ENCODE measurements around the gene ATP2C2.

ATP2C2 gene

GRCh38 chr16:84463221-84463620 is 94.9 kb downstream of the ATP2C2 start:
- in situ Hi-C loops (cut with HindIII; ENCODE audit: low sequenced_read_pairs) = loop anchor here (10.0 kb wide), 1 partner anchor 198 kb away; no protein-coding TSS in a partner anchor

DNA sequence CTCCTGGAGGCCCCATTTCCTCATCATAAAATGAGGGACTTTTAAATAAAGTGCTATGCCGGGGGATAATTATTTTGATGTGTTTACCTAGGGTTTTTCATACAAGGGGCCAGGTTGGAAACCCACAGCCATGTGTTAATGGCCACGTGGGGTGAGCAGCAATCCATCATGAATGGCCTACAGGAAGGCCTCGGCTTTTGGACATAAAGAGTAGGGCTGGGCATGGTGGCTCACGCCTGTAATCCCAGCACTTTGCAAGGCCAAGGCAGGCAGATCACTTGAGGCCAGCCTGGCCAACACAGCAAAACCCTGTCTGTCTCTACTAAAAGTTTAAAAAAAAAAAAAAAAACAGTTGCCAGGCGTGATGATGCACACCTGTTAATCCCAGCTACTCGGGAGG is 95.8 kb downstream of the ATP2C2 start:
- in situ Hi-C loops (cut with HindIII; ENCODE audit: low sequenced_read_pairs) = loop anchor here (10.0 kb wide), 1 partner anchor 199 kb away; no protein-coding TSS in a partner anchor

GRCh38 chr16:84465154-84465553 is 96.8 kb downstream of the ATP2C2 start:
- in situ Hi-C loops (cut with HindIII; ENCODE audit: low sequenced_read_pairs) = loop anchor here (10.0 kb wide), 1 partner anchor 200 kb away; no protein-coding TSS in a partner anchor

- in situ Hi-C loops (cut with HindIII; ENCODE audit: low sequenced_read_pairs) = loop anchor here (10.0 kb wide), 1 partner anchor 202 kb away; no protein-coding TSS in a partner anchor
Observed at GRCh38 chr16:84466692-84467091, 98.4 kb downstream of the ATP2C2 start.

DNA sequence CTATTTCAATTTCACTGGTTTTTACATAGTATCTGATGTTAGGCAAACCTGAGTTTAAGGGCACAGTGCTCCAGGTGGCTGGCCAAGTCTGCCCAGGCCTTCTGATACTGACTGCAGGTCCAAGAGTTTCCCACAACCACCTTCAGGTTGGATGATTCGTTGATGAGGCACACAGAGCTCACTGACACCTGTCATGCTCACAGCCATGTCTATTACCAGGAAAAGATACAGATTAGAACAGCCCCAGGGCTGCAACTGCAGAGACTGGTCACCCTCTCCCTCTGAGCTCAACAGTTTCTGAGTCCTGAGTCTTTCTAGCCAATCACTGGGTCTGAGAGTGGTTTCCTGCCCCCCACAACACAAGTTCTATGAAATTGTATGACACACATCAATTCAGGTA is 98.9 kb downstream of the ATP2C2 start:
- in situ Hi-C loops (cut with HindIII; ENCODE audit: low sequenced_read_pairs) = loop anchor here (10.0 kb wide), 1 partner anchor 202 kb away; no protein-coding TSS in a partner anchor

DNA sequence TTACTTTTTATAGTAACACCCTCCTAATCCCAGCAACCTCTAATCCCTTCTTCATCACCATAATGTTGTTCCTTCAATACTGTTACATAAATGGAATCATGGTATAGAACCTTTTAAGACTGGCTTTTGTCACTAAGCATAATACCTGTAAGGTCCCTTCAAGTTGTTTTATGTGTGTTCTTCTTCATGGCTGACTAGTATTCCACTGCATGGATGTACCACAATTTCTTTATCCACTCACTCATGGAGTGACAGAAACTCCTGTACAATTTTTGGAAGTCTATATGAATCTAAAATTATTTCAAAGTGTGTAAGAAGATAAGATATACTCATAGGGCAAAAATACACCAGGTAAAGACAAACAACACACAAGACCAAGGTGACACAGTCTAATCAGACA is 99.4 kb downstream of the ATP2C2 start:
- in situ Hi-C loops (cut with HindIII; ENCODE audit: low sequenced_read_pairs) = loop anchor here (10.0 kb wide), 1 partner anchor 203 kb away; no protein-coding TSS in a partner anchor

DNA sequence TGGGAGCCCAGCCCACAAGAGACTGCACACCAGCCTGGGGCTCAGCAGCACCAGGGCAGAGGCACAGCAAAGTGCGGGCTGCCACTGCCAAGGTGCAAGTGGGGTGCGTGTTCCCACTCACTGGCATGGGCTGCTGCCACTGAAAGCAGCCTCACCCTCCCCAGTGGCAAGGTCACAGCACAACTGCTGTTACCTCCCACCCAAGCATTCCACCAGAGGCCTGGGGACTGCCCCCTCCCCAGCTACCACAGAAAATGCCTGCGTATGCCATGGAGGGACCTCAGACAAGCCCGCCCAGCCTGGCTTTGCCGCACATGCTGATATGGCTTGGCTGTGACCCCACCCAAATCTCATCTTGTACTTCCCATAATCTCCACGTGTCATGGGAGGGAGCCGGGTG is 103.0 kb downstream of the ATP2C2 start:
- in situ Hi-C loops (cut with HindIII; ENCODE audit: low sequenced_read_pairs) = no loop called here

- in situ Hi-C loops (cut with HindIII; ENCODE audit: low sequenced_read_pairs) = no loop called here
Observed at GRCh38 chr16:84471966-84472365, 103.6 kb downstream of the ATP2C2 start.

- in situ Hi-C loops (cut with HindIII; ENCODE audit: low sequenced_read_pairs) = no loop called here
Observed at GRCh38 chr16:84475643-84476240, 107.4 kb downstream of the ATP2C2 start.

- in situ Hi-C loops (cut with HindIII; ENCODE audit: low sequenced_read_pairs) = no loop called here
Observed at GRCh38 chr16:84476401-84476800, 108.1 kb downstream of the ATP2C2 start.

DNA sequence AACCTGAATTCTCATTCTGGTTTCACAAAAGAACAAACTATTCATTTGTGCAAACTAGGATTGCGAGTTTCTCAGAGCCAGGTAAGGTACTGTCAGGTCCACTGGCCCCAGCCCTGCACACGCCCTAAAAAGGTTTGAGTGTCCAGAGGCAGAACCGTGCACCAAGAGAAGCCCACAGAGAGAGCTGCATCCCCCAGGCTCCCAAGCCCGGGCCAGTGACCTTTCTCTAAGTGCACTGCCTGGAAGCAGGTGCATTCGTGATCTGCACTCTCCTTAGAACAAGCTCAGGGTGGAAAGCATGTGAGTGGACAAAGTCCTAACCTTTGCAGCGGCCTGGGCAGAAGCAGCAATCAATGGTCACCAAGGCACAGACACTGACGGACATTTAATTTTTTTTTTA is 109.3 kb downstream of the ATP2C2 start:
- in situ Hi-C loops (cut with HindIII; ENCODE audit: low sequenced_read_pairs) = no loop called here

- in situ Hi-C loops (cut with HindIII; ENCODE audit: low sequenced_read_pairs) = no loop called here
Observed at GRCh38 chr16:84478172-84478947, 110.0 kb downstream of the ATP2C2 start.

- in situ Hi-C loops (cut with HindIII; ENCODE audit: low sequenced_read_pairs) = no loop called here
Observed at GRCh38 chr16:84479716-84480450, 111.5 kb downstream of the ATP2C2 start.

DNA sequence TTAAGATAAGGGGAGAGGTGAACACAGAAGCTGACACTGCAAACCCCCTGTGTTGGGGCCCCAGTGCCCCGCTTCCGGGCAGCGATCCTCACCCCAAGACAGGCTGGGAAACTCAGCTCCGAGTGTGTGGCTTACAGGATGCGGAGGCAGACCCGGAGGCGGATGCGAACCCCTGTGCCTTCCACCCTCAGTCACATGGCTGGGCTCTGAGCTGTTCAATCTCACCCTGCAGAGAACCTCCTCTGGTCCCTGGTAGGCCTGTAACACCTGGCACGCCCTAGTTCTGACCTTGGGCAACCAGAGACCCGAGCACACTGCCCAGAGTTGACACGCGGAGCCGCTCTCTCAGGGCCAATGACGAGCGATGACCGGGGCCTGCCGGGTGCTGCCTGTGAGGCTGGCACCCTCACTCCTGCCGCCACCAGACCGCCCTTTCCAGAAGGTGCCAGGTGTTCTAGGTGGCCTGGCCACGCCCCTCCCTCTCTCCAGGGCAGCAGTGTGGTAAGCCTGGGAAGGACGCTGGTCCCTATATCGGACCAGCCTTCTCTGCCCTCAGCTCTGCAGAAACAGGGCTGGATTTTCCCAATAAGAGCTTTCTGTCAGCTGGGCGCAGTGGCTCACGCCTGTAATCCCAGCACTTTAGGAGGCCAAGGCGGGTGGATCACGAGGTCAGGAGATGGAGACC is 112.9 kb downstream of the ATP2C2 start:
- in situ Hi-C loops (cut with HindIII; ENCODE audit: low sequenced_read_pairs) = no loop called here

DNA sequence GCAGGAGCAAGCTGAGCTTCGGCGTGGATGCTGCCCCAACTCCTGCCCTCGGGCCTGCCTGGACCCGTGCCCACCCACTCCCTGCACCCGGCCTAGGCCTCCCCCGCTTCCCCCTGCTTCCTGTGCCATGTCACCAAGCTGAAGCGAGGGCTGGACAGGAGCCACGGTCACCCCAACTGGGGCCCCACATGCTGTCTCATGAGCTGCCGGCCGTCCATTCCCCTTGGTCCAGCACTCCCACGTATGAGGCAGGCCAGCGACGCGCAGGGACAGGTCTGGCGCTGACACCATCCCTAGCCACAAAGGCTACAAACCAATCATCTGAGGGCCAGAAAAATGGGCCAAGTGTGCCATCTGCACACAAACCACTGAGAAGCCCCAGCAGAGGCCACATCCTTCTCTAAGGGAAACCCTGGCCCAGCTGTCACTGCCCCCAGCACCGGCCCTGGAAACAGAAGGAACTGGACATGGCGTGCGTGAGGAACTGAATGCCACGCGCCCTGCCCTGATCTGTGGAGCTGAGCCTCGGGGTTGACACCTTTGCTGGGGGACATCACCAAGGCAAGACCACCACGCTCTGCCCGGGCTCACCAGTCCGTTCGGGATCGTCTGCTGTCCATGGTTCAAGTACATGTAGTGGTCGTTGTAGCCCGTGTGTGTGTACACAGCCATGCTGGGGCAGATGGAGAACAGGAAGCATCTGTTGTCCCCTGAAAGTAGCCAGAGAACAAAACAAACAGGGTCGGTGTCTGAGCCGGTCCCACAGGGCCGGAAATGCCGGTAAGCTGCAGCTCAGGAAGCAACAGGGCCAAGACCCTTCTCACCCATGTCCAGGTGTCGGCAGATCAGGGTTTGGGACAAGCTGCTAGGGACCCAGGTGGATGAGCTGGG is 113.9 kb downstream of the ATP2C2 start:
- in situ Hi-C loops (cut with HindIII; ENCODE audit: low sequenced_read_pairs) = no loop called here

DNA sequence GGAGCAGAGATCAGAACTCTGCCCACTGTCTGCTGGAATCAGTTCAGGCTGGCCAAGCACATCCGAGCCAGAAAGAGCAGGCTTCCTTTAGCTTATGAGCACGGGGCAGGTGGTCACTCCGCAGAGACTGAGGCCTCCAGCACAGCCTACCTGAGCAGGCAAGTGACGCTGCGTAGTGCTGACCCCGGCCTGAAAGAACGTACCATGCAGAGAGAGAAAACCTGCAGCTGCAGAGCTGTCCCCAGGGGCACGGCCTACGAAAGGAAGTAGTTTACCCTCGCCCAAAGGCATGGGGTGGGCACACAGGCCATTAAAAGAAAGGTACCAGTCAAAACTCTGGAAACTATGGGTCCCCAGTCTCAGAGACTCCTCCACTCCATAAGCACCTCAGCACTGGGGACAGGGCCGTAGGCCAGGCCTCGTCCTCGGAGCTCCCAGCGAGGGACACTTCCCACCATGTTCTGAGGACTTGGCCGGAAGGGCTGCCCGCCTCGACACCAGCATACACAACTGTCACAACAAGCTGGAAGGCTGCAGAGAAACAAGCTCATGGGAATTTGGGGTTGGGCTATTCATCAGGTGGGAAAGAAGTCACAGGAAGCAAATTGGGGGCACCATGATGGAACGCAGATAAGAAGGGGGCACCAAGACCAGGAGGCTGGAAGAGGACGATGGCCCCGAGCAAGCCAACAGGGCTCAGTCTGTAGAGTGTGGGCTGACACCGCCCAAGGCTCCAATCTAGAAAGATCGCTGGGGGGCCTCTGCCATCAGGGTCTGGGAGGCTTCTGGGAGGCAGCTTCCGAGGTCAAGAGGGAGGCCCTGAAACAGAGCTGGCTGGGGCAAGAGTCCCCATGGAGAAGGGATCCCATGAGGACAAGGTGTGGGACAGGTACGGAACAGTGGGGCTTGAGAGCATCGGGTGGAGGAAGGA is 114.9 kb downstream of the ATP2C2 start:
- in situ Hi-C loops (cut with HindIII; ENCODE audit: low sequenced_read_pairs) = no loop called here

DNA sequence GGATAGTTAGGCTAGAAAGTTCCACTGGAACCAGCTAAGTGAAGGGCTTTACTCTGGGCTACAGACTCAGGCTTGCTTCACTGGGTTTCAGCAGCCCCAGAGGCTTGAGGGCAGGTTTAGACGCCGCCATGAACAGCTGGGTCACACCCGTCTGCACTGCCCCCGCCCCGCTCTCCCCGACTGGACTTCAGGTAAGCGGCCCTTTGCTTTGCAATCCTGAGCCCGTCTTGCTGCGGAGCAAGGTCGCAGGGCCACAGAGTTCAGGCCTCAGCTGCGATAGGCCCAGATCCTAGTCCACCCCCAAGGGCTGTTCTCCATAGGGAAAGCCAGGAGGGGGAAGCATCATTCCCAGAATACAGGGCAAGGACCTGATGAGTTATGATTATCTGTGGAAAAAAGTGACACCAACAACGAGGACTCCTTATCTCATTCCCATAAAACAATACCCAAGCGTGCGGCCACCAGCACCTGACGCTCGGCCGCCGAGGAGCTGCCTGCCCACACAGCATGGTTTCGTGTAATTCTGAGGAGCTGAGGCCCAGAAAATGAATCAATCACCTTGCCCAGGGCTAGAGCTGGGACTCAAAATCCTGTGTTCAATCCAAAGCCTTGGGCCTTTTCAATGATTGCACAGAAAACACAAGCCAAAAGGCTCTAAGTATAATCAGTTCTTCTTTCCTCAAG is 115.7 kb downstream of the ATP2C2 start:
- in situ Hi-C loops (cut with HindIII; ENCODE audit: low sequenced_read_pairs) = no loop called here

GRCh38 chr16:84484579-84485254 is 116.4 kb downstream of the ATP2C2 start:
- in situ Hi-C loops (cut with HindIII; ENCODE audit: low sequenced_read_pairs) = no loop called here

Measured in DLD1 (cell line).